BJ (cell line): Measurements from ENCODE around the gene TXNDC15. TPM values are rescaled to one million over a fixed set of nuclear protein-coding genes. Genes with fewer than 3 reads are reported as not detected.
A peak's percentile ranks its signal among the peaks of the same experiment; 100 is the strongest.

Experiments used
- CTCF ChIA-PET: fragments of 350-600 bp; formaldehyde crosslinking; extraction: SDS; loops from one replicate; lab custom pipeline; 2021; ENCODE audit warnings: antibody characterized with exemption, inconsistent platforms; lab: Yijun Ruan, JAX
- POLR2A ChIA-PET: fragments of 300-600 bp; sonication (Branson Sonifier 250); formaldehyde crosslinking; extraction: SDS; loops from one replicate; lab custom pipeline; 2021; ENCODE audit warnings: antibody characterized with exemption; lab: Charles Lee
- DNase-seq: peaks from one replicate; pipeline ENCODE4 v3.0.0-alpha.2; 2011; ENCODE audit warnings: low read depth
- H3K27me3 ChIP-seq: 2 replicates; pipeline ENCODE4 v1.6.0; 2011; ENCODE audit warnings: low read length; ENCODE audit not compliant: control insufficient read depth, insufficient read depth
- H3K36me3 ChIP-seq: 2 replicates; pipeline ENCODE4 v1.5.1; 2011; ENCODE audit warnings: low read length; ENCODE audit not compliant: control insufficient read depth, insufficient read depth
- H3K4me3 ChIP-seq: 2 replicates; pipeline ENCODE4 v1.5.1; 2011; ENCODE audit warnings: low read depth, mild to moderate bottlenecking, control low read depth, low read length
- polyA plus RNA-seq: library from polyadenylated mRNA; depleted of rRNA; stranded (reverse); fragments of >200 nt; gene quantifications from 2 replicates; pipeline ENCODE4 v1.2.3, GENCODE V29; 2011; rRNA removed
- small RNA-seq: library from RNA; depleted of rRNA; stranded (forward); fragments of <200 nt; gene quantifications from one replicate; pipeline ENCODE3, GENCODE V24; 2012; ENCODE audit warnings: low replicate concordance, low read depth; ENCODE audit not compliant: insufficient read length
- TF ChIP-seq, protein P1 (sequence below): IDR thresholded peaks from 2 replicates; pipeline ENCODE4 v1.5.1; 2011; ENCODE audit warnings: low read depth, mild to moderate bottlenecking, control low read depth, inconsistent platforms, low read length, moderate library complexity; ENCODE audit not compliant: insufficient read depth

TXNDC15 gene
- polyA plus RNA-seq, 1 experiment, result 178 TPM

DNA sequence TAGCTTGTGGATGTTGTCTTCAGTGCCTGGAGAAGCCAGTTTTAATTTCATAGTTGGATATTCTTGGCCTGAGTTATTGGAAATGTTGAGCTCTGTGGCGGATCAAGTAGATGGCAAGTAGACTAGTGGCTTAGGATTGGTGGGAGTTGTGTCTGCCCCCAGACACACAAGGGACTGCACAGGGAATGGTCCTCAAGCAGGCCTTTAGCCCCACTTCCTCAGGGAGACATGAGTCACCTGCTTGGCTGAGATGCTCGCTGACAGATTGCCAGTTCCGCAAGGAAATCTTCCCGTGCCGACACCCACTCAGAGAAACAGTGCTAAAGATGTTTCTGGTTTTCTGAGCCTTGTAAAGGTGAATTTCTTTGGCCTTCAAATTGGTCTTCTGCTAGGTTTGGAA lies 74.7 kb downstream of the TXNDC15 start:
- DNase-seq, result no peak
- Histone ChIP-seq H3K27me3 (no peaks in the 10 kb centered on the region), H3K4me3 (no peak overlapping the region), H3K36me3 (no peaks in the 10 kb centered on the region)
- POLR2A ChIA-PET, result no interaction called here
- CTCF ChIA-PET, result interaction anchor here (1.1 to 1.7 kb wide), 3 partner anchors 9 to 18 kb away, joined by 3 to 4 read pairs (median 3); no protein-coding TSS in a partner anchor
- TF ChIP-seq, protein P1, sequence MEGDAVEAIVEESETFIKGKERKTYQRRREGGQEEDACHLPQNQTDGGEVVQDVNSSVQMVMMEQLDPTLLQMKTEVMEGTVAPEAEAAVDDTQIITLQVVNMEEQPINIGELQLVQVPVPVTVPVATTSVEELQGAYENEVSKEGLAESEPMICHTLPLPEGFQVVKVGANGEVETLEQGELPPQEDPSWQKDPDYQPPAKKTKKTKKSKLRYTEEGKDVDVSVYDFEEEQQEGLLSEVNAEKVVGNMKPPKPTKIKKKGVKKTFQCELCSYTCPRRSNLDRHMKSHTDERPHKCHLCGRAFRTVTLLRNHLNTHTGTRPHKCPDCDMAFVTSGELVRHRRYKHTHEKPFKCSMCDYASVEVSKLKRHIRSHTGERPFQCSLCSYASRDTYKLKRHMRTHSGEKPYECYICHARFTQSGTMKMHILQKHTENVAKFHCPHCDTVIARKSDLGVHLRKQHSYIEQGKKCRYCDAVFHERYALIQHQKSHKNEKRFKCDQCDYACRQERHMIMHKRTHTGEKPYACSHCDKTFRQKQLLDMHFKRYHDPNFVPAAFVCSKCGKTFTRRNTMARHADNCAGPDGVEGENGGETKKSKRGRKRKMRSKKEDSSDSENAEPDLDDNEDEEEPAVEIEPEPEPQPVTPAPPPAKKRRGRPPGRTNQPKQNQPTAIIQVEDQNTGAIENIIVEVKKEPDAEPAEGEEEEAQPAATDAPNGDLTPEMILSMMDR, result no peak

DNA sequence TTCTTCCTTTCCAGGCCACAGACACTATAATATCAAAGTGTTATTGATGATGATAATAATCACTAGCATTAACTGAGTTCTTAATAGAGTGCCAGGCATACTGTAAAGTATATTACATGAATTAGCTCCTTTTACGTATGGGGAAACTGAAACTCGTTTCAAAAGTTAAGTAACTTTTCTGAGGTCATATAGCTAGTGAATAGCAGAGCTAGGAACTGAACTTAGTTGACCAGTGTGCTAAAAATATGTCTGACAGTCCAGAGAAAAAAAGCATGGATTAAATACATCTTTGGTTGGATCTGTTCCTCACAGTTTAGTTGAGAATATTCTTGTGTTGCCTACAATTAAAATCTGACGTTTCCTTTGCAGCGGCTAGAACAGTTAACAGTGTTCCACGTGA lies 75.1 kb downstream of the TXNDC15 start:
- no peak for DNase-seq
- TF ChIP-seq, protein P1, result no peak
- POLR2A ChIA-PET, result no interaction called here
- CTCF ChIA-PET, result interaction anchor here (1.1 to 1.7 kb wide), 3 partner anchors 10 to 18 kb away, joined by 3 to 4 read pairs (median 3); no protein-coding TSS in a partner anchor
- Histone ChIP-seq H3K4me3 (no peak overlapping the region), H3K36me3 (no peaks in the 10 kb centered on the region), H3K27me3 (no peaks in the 10 kb centered on the region)

Small RNAs within 50 kb of the gene (small RNA-seq; reads per million reads assigned to genes)
- gene MIR4461 (not detected), gene MTND3P25 (4.0 reads per million, percentile 53 among the genes with 10 or more reads in this experiment), gene MTND4LP30 (not detected)

Other genes with a start within 250 kb of the TXNDC15 start
- 23.1 and 49.5 TPM in 2 replicates for gene SAR1B, start 241.5 kb upstream of the TXNDC15 start, polyA plus RNA-seq
- 27.9 and 35.0 TPM in 2 replicates for gene SEC24A, start 225.6 kb upstream of the TXNDC15 start, polyA plus RNA-seq
- 16.6 and 16.9 TPM in 2 replicates for gene CAMLG, start 135.8 kb upstream of the TXNDC15 start, polyA plus RNA-seq
- 19.4 and 27.2 TPM in 2 replicates for gene DDX46, start 115.6 kb upstream of the TXNDC15 start, polyA plus RNA-seq
- gene C5orf24, start 28.4 kb upstream of the TXNDC15 start, polyA plus RNA-seq, result 41.7 and 50.3 TPM in 2 replicates
- 3.3 and 5.6 TPM in 2 replicates for gene PCBD2, start 30.8 kb downstream of the TXNDC15 start, polyA plus RNA-seq
- 0.38 and 0.43 TPM in 2 replicates for gene CATSPER3, start 93.5 kb downstream of the TXNDC15 start, polyA plus RNA-seq
- gene PITX1, start 159.9 kb downstream of the TXNDC15 start, polyA plus RNA-seq, result 9.1 and 14.3 TPM in 2 replicates